DMS53 treated with DMSO at 0.1 percent for 48 hours (cell line): ENCODE results near the gene C9orf153.
"Not testable (repeated sequence)": the region's sequence is repeated elsewhere in the genome, so short reads cannot be mapped to it uniquely, and the experiment has no call there.

Experiments
- DNase-seq: peaks from one replicate; lab custom pipeline; 2025; ENCODE audit not compliant: unreplicated experiment; lab: John Stamatoyannopoulos, UW

C9orf153 gene

GRCh38 chr9:86259557-86259956 lies at the start of gene C9orf153:
Gene C9orf153, minus strand, starts transcription at chr9:86259657. Its CDS starts 30,054 bp downstream, at chr9:86229603.
- no peak for DNase-seq

GRCh38 chr9:86308687-86309086 lies 49.2 kb upstream of the C9orf153 start:
- no peak for DNase-seq

GRCh38 chr9:86304236-86304730 lies 44.8 kb upstream of the C9orf153 start:
- DNase-seq: no peak

- no peak for DNase-seq
These were observed 44.0 kb upstream of the C9orf153 start for GRCh38 chr9:86303316-86303975.

GRCh38 chr9:86301686-86302085 lies 42.2 kb upstream of the C9orf153 start:
- DNase-seq: no peak

GRCh38 chr9:86300701-86301100 lies 41.2 kb upstream of the C9orf153 start:
- no peak for DNase-seq

- peak; percentile 39 for DNase-seq
These were observed 39.4 kb upstream of the C9orf153 start for GRCh38 chr9:86298873-86299272.

GRCh38 chr9:86290341-86290740 lies 30.9 kb upstream of the C9orf153 start:
- DNase-seq: not testable (repeated sequence)

- DNase-seq: no peak
These were observed 29.2 kb upstream of the C9orf153 start for GRCh38 chr9:86288499-86289198.

- no peak for DNase-seq
These were observed 27.6 kb upstream of the C9orf153 start for GRCh38 chr9:86287013-86287412.

- DNase-seq: no peak
These were observed 26.8 kb upstream of the C9orf153 start for GRCh38 chr9:86286278-86286677.

- DNase-seq: no peak
These were observed 25.8 kb upstream of the C9orf153 start for GRCh38 chr9:86285261-86285660.

GRCh38 chr9:86282979-86283535 lies 23.6 kb upstream of the C9orf153 start:
- DNase-seq: peak; percentile 71

- DNase-seq: peak; percentile 71
These were observed 22.9 kb upstream of the C9orf153 start, which contains the start of gene ISCA1 for GRCh38 chr9:86282077-86282978. Gene ISCA1, minus strand, starts transcription at chr9:86282538. Its CDS starts 80 bp downstream, at chr9:86282458.

- no peak for DNase-seq
These were observed 22.2 kb upstream of the C9orf153 start for GRCh38 chr9:86281593-86282076.

- DNase-seq: no peak
These were observed 21.1 kb upstream of the C9orf153 start for GRCh38 chr9:86280580-86280979.

- DNase-seq: no peak
These were observed 20.4 kb upstream of the C9orf153 start for GRCh38 chr9:86279839-86280238.

- no peak for DNase-seq
These were observed 17.6 kb upstream of the C9orf153 start for GRCh38 chr9:86277072-86277471.

- DNase-seq: no peak
These were observed 16.5 kb upstream of the C9orf153 start for GRCh38 chr9:86275962-86276361.

- no peak for DNase-seq
These were observed 15.6 kb upstream of the C9orf153 start for GRCh38 chr9:86274821-86275643.
